Breast epithelium (tissue), 3 donors: ENCODE results near the gene PPP2R2B.

Experiments used
- POLR2A ChIP-seq: fragments of 450-650 bp; IDR thresholded peaks from one replicate; pipeline ENCODE4 v1.6.1; 2016; ENCODE audit warnings: antibody characterized with exemption, mild to moderate bottlenecking, moderate library complexity
- POLR2AphosphoS5 ChIP-seq, 3 donors: sonication (generic); formaldehyde crosslinking; IDR thresholded peaks; one replicate each; pipeline ENCODE4 v1.6.1; 2017; ENCODE audit warnings: antibody characterized with exemption in 3 of 3
- TF ChIP-seq, protein P1 (sequence below), 3 donors: fragments of 450-650 bp; IDR thresholded peaks; one replicate each; pipeline ENCODE4 v1.5.1; 2016 to 2017; ENCODE audit warnings: antibody characterized with exemption in 3 of 3, mild to moderate bottlenecking in 3 of 3, moderate library complexity in 3 of 3

- TF ChIP-seq, protein P1, sequence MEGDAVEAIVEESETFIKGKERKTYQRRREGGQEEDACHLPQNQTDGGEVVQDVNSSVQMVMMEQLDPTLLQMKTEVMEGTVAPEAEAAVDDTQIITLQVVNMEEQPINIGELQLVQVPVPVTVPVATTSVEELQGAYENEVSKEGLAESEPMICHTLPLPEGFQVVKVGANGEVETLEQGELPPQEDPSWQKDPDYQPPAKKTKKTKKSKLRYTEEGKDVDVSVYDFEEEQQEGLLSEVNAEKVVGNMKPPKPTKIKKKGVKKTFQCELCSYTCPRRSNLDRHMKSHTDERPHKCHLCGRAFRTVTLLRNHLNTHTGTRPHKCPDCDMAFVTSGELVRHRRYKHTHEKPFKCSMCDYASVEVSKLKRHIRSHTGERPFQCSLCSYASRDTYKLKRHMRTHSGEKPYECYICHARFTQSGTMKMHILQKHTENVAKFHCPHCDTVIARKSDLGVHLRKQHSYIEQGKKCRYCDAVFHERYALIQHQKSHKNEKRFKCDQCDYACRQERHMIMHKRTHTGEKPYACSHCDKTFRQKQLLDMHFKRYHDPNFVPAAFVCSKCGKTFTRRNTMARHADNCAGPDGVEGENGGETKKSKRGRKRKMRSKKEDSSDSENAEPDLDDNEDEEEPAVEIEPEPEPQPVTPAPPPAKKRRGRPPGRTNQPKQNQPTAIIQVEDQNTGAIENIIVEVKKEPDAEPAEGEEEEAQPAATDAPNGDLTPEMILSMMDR (IDR thresholded peaks at IDR 0.05): no peak
- TF ChIP-seq POLR2AphosphoS5 (IDR thresholded peaks at IDR 0.05) (no peak), POLR2A (no peak)
Observed at GRCh38 chr5:146681585-146682105, 196.9 kb downstream of the PPP2R2B start.
